Measurements from ENCODE around the gene PFDN6. TPM values are rescaled to one million over a fixed set of nuclear protein-coding genes. Genes with fewer than 3 reads are reported as not detected.
"Not testable (repeated sequence)": the region's sequence is repeated elsewhere in the genome, so short reads cannot be mapped to it uniquely, and the experiment has no call there.

PFDN6 gene
- total RNA-seq, 1 donor = 21.7 TPM

GRCh38 chr6:33278810-33279209 lies 10.6 kb upstream of the PFDN6 start:
- DNase-seq (ENCODE audit: low read depth) = no peak
- no peak overlapping the region for H3K4me3 ChIP-seq (ENCODE audit: low read depth, low read length)
- TF ChIP-seq CTCF (IDR thresholded peaks at IDR 0.05; ENCODE audit: insufficient read depth, low read length) = no peak

- TF ChIP-seq CTCF (IDR thresholded peaks at IDR 0.05; ENCODE audit: insufficient read depth, low read length) = no peak
- no peak overlapping the region for H3K4me3 ChIP-seq (ENCODE audit: low read depth, low read length)
- DNase-seq (ENCODE audit: low read depth) = no peak
These were observed 10.1 kb upstream of the PFDN6 start for GRCh38 chr6:33279257-33279695.

GRCh38 chr6:33279971-33280511 lies 9.4 kb upstream of the PFDN6 start:
- H3K4me3 ChIP-seq (ENCODE audit: low read depth, low read length) = no peak overlapping the region
- peak; percentile 40 for DNase-seq (ENCODE audit: low read depth)
- TF ChIP-seq CTCF (IDR thresholded peaks at IDR 0.05; ENCODE audit: insufficient read depth, low read length) = peak; percentile 60

GRCh38 chr6:33280539-33280938 lies 8.9 kb upstream of the PFDN6 start:
- H3K4me3 ChIP-seq (ENCODE audit: low read depth, low read length) = no peak overlapping the region
- no peak for DNase-seq (ENCODE audit: low read depth)
- no peak for TF ChIP-seq CTCF (IDR thresholded peaks at IDR 0.05; ENCODE audit: insufficient read depth, low read length)

- H3K4me3 ChIP-seq (ENCODE audit: low read depth, low read length); DNase-seq (ENCODE audit: low read depth): not testable (repeated sequence)
These were observed 4.2 kb upstream of the PFDN6 start for GRCh38 chr6:33285214-33285613.

- no peak for DNase-seq (ENCODE audit: low read depth)
- no peak for TF ChIP-seq CTCF (IDR thresholded peaks at IDR 0.05; ENCODE audit: insufficient read depth, low read length)
- no peak overlapping the region for H3K4me3 ChIP-seq (ENCODE audit: low read depth, low read length)
These were observed 2.2 kb upstream of the PFDN6 start for GRCh38 chr6:33286946-33287914.

- H3K4me3 ChIP-seq (ENCODE audit: low read depth, low read length) = peak overlapping the region; percentile 94
- no peak for DNase-seq (ENCODE audit: low read depth)
These were observed 1.1 kb upstream of the PFDN6 start for GRCh38 chr6:33288141-33288920.

More at GRCh38 chr6:33288141-33288920, 1.1 kb upstream of the PFDN6 start:
- TF ChIP-seq CTCF (IDR thresholded peaks at IDR 0.05; ENCODE audit: insufficient read depth, low read length) = no peak

All from fibroblast of the aortic adventitia (primary cell).